Brain microvascular endothelial cell (primary cell): Measurements from ENCODE around the gene TALDO1.
A peak's percentile ranks its signal among the peaks of the same experiment; 100 is the strongest.

ENCODE experiments used
- DNase-seq: peaks from one replicate; pipeline ENCODE4 v3.0.0-alpha.2; 2020
- H3K27ac ChIP-seq: fragments of 250-450 bp; sonication (Bioruptor Pico); 2 replicates; pipeline ENCODE4 v1.5.1; 2020; ENCODE audit warnings: mild to moderate bottlenecking, moderate library complexity
- H3K27me3 ChIP-seq: fragments of 250-450 bp; sonication (Bioruptor Pico); replicated peaks from 2 replicates; pipeline ENCODE4 v1.5.1; 2020; ENCODE audit warnings: mild to moderate bottlenecking
- H3K36me3 ChIP-seq: fragments of 250-450 bp; sonication (Bioruptor Pico); replicated peaks from 2 replicates; pipeline ENCODE4 v1.5.1; 2020; ENCODE audit warnings: mild to moderate bottlenecking
- H3K4me3 ChIP-seq: 2 replicates; pipeline ENCODE4 v1.5.1; 2011; ENCODE audit warnings: low read depth, mild to moderate bottlenecking, control low read depth, low read length, moderate library complexity
- in situ Hi-C: cut with HindIII; loops from 2 replicates; pipeline ENCODE4 v1.10.0; 2017; ENCODE audit warnings: low sequenced_read_pairs, low pct_ligation_motif_present
- TF ChIP-seq, protein P1 (sequence below): IDR thresholded peaks from 2 replicates; pipeline ENCODE4 v1.5.1; 2011; ENCODE audit warnings: low read depth, mild to moderate bottlenecking, moderate library complexity, low read length, control low read depth, inconsistent platforms; ENCODE audit errors: missing control alignments

The TALDO1 gene

DNA sequence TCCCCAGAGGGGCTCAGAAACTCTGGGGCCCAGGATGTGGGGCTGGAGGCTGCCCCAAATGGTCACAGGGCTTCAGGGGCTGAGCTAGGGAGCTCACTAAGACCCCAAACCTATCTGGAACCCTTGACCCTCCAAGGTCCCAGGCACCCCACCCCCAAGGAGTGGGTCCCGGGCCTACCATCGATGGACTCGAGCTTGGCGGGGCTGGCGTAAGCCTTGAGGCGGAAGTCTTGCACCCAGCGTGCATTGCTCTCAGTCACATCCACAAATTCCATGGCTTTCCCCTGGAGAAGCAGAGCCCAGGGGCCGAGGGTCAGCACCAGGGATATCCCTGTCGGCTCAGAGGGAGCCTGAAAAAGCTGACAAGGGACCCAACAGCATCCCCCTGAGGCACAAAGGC, 26.6 kb downstream of the TALDO1 start:
- Histone ChIP-seq H3K27me3 (no peaks in the 10 kb centered on the region), H3K4me3 (no peak overlapping the region), H3K27ac (no peak overlapping the region), H3K36me3 (peaks cover 45% of the 10 kb centered on the region)
- in situ Hi-C loops: no loop called here
- TF ChIP-seq, protein P1, sequence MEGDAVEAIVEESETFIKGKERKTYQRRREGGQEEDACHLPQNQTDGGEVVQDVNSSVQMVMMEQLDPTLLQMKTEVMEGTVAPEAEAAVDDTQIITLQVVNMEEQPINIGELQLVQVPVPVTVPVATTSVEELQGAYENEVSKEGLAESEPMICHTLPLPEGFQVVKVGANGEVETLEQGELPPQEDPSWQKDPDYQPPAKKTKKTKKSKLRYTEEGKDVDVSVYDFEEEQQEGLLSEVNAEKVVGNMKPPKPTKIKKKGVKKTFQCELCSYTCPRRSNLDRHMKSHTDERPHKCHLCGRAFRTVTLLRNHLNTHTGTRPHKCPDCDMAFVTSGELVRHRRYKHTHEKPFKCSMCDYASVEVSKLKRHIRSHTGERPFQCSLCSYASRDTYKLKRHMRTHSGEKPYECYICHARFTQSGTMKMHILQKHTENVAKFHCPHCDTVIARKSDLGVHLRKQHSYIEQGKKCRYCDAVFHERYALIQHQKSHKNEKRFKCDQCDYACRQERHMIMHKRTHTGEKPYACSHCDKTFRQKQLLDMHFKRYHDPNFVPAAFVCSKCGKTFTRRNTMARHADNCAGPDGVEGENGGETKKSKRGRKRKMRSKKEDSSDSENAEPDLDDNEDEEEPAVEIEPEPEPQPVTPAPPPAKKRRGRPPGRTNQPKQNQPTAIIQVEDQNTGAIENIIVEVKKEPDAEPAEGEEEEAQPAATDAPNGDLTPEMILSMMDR: no peak
- no peak for DNase-seq

DNA sequence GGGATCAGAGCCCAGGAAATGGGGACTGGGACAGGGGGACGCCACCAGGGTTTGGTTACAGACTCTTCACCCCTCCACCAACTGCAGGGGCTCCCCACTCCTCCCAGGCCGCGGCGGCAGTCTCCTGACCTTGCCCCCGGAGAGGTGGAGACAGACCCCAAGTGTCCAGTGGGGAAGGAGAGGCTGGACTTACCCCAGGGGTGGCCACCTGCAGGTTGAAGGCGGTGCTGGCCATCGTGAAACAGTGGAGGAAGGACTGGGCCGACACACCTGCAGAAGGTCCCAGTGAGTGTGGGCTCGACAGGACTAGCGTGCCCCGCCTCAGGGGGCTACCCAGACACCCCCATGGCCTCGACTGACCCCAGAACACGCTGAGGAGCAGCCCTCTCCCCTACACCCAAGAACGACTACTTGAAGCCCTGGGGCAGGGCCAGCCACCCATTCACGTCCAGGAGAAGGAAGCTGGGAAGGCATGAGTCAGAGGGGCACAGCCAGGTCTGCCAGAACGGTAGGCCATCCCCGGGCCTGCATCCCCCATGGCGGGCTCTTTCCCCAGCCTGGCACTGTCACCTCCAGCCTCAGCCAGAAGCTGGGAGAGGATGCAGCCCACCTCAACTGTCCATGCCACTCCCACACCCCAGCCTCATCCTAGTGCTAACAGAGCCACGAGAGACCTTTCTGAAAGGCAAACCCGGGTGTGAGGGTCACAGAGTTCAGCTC, 27.8 kb downstream of the TALDO1 start:
- no peaks in the 10 kb centered on the region for H3K27me3 ChIP-seq
- H3K4me3 ChIP-seq: peak overlapping the region; percentile 24
- TF ChIP-seq, protein P1: peak; percentile 2
- DNase-seq: peak; percentile 35
- no peak overlapping the region for H3K27ac ChIP-seq
- H3K36me3 ChIP-seq: peaks cover 40% of the 10 kb centered on the region
- in situ Hi-C loops: no loop called here

DNA sequence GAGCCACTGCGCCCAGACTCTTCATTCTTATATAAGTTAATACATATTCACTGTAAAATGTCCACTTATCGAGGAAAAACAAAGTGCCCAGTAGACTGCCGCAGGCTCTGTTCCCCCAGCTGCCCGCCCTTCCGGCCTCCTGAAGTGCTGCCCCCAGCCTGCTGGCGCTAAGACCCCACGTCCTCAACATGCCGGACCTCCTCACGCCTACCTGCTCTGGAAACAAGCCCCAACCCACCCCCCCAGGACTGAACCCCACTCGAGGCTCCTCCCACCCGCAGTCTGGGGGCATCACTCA, 28.9 kb downstream of the TALDO1 start:
- H3K27me3 ChIP-seq: no peaks in the 10 kb centered on the region
- no peak for DNase-seq
- H3K4me3 ChIP-seq: peak overlapping the region; percentile 76
- TF ChIP-seq, protein P1: no peak
- in situ Hi-C loops: no loop called here
- H3K27ac ChIP-seq: no peak overlapping the region
- H3K36me3 ChIP-seq: peaks cover 28% of the 10 kb centered on the region

DNA sequence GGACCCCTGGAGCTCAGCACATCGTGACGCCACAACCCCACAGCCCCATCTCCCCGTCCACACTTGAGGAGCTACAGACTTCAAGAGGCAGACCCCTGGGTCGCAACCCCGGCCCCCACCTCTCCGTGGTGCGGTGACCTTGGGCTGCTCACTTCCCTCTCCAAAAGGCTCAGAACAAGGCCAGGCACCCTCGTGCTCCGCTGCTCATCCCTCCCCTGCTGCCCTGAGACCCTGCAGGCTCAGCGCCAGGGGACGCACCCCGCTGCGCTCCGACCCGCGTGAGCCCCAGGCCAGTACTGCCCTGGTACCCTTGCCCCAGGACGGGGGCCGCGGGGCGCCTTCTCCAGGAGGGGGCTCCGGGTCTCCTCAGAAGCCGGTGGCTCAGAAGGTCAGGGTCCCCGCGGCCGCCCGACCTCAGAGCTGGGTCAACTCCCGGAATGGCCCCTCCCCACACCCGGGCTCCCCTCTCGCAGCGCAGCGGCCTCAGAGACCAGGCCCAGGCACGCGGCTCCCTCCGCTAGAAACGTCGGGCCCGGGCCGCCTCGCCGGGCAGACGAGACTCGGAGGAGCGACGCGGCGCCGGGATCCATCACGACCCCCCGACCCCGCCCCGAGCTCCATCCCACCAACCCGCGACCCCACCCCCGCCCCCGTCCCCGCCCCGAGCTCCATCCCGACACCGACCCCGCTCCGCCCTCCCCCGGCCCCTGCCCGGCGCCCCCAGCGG, 29.5 kb downstream of the TALDO1 start:
- Histone ChIP-seq H3K27me3 (no peaks in the 10 kb centered on the region), H3K4me3 (peak overlapping the region; percentile 76), H3K27ac (peak overlapping the region; percentile 75), H3K36me3 (peaks cover 23% of the 10 kb centered on the region)
- in situ Hi-C loops: no loop called here
- TF ChIP-seq, protein P1: peak; percentile 15
- no peak for DNase-seq

DNA sequence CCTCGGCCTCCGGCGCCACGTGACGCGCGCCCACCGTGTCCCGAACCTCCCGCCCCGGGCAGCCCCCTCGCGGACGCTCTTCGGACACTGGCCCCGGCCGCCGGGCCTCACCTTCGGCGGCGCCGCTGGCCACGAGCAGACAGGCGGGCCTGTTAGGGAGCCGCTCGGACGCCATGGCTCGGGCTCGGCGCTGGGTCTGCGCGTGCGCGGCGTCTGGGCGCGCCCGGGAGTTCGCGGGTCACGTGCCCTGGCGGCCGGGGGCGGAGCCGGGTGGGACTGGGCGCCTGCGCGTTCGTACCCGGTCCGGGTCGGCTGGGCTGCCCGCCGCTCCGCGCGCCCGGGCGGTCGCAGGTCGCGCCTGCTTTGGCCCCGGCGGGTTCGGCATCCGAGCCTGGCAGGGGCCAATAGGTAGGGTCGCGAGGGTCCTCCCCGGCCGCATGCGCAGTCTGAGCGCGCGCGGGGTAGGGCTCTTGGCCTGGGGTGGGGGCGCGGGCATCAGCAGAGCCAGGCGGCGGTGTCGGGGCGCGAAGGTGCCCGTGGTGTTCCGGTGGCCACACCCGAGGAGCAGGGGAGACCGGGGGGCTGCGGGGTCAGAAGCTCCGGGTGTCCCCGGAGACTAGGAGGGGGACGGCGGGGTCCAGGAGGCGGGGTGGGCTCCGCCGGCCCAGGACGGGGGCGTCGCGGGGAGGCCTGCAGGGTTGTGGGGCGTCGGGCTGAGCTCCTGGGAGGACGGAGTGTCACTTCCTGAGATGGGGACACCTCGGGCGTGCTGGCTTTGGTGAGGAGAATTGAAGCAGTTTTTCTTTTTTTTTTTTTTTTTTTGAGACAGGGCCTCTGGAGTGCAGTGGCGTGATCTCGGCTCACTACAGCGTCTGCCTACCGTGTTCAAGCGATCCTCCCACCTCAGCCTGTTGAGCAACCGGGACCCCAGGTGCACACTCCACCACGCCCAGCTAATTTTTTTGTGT, 30.3 kb downstream of the TALDO1 start, which contains the start of gene GATD1:
TSS of gene GATD1 (minus strand) at position 200 of the 968 bp plus-strand sequence. CDS start at position 175, 25 bp downstream.
- H3K36me3 ChIP-seq: peaks cover 17% of the 10 kb centered on the region
- in situ Hi-C loops: no loop called here

More for the DNA sequence above, 30.3 kb downstream of the TALDO1 start, which contains the start of gene GATD1:
- peak within 1 kb of the TSS; percentile 76 for H3K4me3 ChIP-seq
- peak; percentile 74 for DNase-seq
- H3K27me3 ChIP-seq: no peaks in the 10 kb centered on the region
- TF ChIP-seq, protein P1: no peak
- peak within 1 kb of the TSS; percentile 75 for H3K27ac ChIP-seq
